Measurements from ENCODE around the gene OSBPL5.

The OSBPL5 gene

DNA sequence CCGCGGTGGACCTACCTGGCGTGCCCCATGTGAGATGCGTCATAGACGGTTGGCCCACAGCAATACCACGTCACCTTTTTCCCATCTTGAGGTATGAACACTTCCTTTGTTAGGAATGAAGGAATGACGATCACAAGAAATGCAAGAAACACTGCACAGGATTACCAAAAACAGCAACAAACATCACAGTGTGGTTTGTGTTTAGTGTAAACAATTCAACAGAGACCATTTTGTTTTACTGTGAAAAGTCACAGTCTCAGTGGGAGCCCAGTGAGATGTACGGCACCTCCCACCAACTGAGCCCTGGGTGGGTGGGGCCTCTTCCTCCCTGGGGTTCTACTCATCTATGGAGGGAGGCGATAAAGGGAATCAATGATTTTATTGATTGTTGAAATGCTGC, 124.2 kb downstream of the OSBPL5 start:
- no peak for DNase-seq (ENCODE audit: low read depth in 2 of 3, low spot score in 1 of 3)

- no peak for DNase-seq (ENCODE audit: low read depth in 2 of 3, low spot score in 1 of 3)
Observed at GRCh38 chr11:3037945-3038271, 127.2 kb downstream of the OSBPL5 start.
